Measurements from ENCODE around the gene MRPS34.

The MRPS34 gene

DNA sequence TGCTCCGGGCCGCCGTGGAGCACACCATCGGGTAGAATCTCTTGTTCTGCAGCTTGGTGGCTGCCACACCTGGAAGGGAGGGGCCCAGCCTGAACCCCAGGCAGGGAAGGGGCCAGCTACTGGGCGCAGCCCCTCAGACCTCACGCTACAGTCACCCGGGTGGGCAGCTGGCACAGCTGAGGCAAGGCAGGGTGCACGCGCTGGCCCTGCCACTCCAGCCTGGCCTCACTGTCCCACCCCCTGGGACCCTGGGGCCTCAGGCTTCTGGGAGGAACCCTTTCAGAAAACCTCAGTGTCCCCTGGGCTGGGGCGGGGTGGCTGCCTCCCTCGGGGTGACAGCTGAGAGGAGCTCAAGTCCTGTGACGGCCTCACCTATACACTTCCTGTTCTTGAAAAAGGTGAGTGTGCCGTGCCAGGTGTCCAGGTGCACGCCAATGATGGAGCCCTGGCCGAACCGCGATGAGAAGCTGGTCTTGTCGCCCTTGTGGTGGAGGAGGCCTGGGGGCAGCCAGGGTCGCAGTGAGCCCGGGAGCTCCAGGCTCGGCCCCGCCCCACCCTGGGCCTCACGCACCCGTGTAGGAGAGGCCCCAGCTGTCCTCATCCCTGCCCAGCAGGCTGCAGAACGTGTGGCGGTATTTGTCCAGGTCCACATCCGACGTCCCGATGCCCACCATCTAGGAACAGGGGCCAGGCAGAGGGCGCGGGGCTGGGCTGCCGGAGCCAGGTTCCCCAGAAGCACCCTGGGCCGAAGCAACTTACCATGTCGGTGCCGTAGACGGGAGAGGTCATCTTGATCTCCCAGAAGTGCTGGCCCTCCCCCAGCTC, 4.7 kb upstream of the MRPS34 start:
- TF ChIP-seq, protein P1, sequence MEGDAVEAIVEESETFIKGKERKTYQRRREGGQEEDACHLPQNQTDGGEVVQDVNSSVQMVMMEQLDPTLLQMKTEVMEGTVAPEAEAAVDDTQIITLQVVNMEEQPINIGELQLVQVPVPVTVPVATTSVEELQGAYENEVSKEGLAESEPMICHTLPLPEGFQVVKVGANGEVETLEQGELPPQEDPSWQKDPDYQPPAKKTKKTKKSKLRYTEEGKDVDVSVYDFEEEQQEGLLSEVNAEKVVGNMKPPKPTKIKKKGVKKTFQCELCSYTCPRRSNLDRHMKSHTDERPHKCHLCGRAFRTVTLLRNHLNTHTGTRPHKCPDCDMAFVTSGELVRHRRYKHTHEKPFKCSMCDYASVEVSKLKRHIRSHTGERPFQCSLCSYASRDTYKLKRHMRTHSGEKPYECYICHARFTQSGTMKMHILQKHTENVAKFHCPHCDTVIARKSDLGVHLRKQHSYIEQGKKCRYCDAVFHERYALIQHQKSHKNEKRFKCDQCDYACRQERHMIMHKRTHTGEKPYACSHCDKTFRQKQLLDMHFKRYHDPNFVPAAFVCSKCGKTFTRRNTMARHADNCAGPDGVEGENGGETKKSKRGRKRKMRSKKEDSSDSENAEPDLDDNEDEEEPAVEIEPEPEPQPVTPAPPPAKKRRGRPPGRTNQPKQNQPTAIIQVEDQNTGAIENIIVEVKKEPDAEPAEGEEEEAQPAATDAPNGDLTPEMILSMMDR (IDR thresholded peaks at IDR 0.05; ENCODE audit: control insufficient read depth, extremely low read depth, insufficient read depth): no peak
- no peak overlapping the region for H3K4me3 ChIP-seq (ENCODE audit: low read depth, low read length)
- no peak for DNase-seq (ENCODE audit: low read depth)

- DNase-seq (ENCODE audit: low read depth): no peak
- TF ChIP-seq, protein P1 (IDR thresholded peaks at IDR 0.05; ENCODE audit: control insufficient read depth, extremely low read depth, insufficient read depth): no peak
- no peak overlapping the region for H3K4me3 ChIP-seq (ENCODE audit: low read depth, low read length)
Observed at GRCh38 chr16:1776991-1777374, 4.0 kb upstream of the MRPS34 start.

GRCh38 chr16:1776672-1776955, 3.7 kb upstream of the MRPS34 start:
- TF ChIP-seq, protein P1 (IDR thresholded peaks at IDR 0.05; ENCODE audit: control insufficient read depth, extremely low read depth, insufficient read depth): no peak
- H3K4me3 ChIP-seq (ENCODE audit: low read depth, low read length): no peak overlapping the region
- DNase-seq (ENCODE audit: low read depth): no peak

DNA sequence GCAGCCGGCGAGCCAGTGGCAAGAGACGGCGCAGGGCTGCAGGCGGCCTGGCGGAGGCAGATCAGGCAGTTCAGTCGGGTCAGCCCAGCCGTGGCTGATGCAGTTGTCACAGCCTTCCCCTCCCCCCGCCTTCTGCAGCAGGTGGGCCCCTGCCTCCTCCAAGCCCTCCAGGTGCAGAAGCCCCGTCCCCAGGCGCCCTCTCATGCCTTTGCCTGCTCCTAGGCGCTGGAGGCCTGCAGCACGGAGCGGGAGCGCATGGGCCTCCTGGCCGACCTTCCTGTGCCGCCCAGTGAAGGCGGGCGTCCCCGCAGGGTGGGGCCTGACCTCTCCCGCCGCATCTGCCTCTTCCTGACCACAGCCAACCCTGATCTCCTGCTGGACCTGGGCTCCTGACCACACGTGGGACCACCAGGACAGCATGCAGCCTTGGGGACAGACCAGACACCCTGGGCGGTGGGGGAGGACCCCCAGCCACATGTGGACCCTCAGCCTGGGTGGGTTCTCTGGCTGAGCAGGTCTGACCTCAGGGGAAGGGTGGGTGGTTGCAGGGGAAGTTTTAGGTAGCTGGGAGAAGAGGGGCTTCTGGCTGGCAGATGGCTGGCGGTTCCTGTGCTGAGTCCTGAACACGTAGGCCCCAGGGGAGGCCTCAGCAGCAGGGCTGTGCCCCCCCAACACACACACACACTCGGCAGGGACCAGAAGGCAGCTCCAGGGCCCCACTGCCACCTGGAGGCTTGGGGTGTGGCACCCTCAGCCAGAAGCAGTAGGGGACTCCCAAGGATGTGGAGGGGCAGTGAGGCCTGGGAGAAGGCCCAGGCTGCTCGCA, 3.1 kb upstream of the MRPS34 start:
- no peak for DNase-seq (ENCODE audit: low read depth)
- TF ChIP-seq, protein P1 (IDR thresholded peaks at IDR 0.05; ENCODE audit: control insufficient read depth, extremely low read depth, insufficient read depth): no peak
- no peak overlapping the region for H3K4me3 ChIP-seq (ENCODE audit: low read depth, low read length)

- H3K4me3 ChIP-seq (ENCODE audit: low read depth, low read length): peak overlapping the region; percentile 94; the same call in 1 of the 2 replicates
- TF ChIP-seq, protein P1 (IDR thresholded peaks at IDR 0.05; ENCODE audit: control insufficient read depth, extremely low read depth, insufficient read depth): no peak
Observed at GRCh38 chr16:1775006-1775845, 2.3 kb upstream of the MRPS34 start.

GRCh38 chr16:1774448-1774780, 1.5 kb upstream of the MRPS34 start:
- no peak for DNase-seq (ENCODE audit: low read depth)
- H3K4me3 ChIP-seq (ENCODE audit: low read depth, low read length): peak overlapping the region; percentile 94
- TF ChIP-seq, protein P1 (IDR thresholded peaks at IDR 0.05; ENCODE audit: control insufficient read depth, extremely low read depth, insufficient read depth): no peak

More at GRCh38 chr16:1775006-1775845, 2.3 kb upstream of the MRPS34 start:
- DNase-seq (ENCODE audit: low read depth): no peak
